Measurements from ENCODE around the gene ALDH6A1.

Gene ALDH6A1

GRCh38 chr14:74077401-74077800, 6.9 kb downstream of the ALDH6A1 start:
- Histone ChIP-seq H3K4me1 (ENCODE audit: low read length) (no peaks in the 10 kb centered on the region), H3K36me3 (replicated peaks; ENCODE audit: insufficient read depth, low read length) (no peaks in the 10 kb centered on the region)
- DNase-seq: no peak

GRCh38 chr14:74065746-74066575, 18.3 kb downstream of the ALDH6A1 start:
- no peak overlapping the region for H3K4me2 ChIP-seq (ENCODE audit: low read depth, low read length)
- TF ChIP-seq, protein P1, sequence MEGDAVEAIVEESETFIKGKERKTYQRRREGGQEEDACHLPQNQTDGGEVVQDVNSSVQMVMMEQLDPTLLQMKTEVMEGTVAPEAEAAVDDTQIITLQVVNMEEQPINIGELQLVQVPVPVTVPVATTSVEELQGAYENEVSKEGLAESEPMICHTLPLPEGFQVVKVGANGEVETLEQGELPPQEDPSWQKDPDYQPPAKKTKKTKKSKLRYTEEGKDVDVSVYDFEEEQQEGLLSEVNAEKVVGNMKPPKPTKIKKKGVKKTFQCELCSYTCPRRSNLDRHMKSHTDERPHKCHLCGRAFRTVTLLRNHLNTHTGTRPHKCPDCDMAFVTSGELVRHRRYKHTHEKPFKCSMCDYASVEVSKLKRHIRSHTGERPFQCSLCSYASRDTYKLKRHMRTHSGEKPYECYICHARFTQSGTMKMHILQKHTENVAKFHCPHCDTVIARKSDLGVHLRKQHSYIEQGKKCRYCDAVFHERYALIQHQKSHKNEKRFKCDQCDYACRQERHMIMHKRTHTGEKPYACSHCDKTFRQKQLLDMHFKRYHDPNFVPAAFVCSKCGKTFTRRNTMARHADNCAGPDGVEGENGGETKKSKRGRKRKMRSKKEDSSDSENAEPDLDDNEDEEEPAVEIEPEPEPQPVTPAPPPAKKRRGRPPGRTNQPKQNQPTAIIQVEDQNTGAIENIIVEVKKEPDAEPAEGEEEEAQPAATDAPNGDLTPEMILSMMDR (IDR thresholded peaks at IDR 0.05; ENCODE audit: low read length): no peak
- TF ChIP-seq EZH2phosphoT487 (IDR thresholded peaks at IDR 0.05; ENCODE audit: low read length) (no peak), EZH2 (optimal IDR thresholded peaks at IDR 0.05; ENCODE audit: low read depth, low read length) (no peak)
- H3K4me3 ChIP-seq (ENCODE audit: low read length): no peak overlapping the region
- H3K4me1 ChIP-seq (ENCODE audit: low read length): no peaks in the 10 kb centered on the region
- no peak overlapping the region for H3K9ac ChIP-seq (ENCODE audit: low read length)
- DNase-seq: no peak
- no peaks in the 10 kb centered on the region for H3K36me3 ChIP-seq (replicated peaks; ENCODE audit: insufficient read depth, low read length)
- no peaks in the 10 kb centered on the region for H3K27me3 ChIP-seq (replicated peaks; ENCODE audit: insufficient read depth, low read length)
- H3K9me3 ChIP-seq (replicated peaks; ENCODE audit: insufficient read depth, low read length): no peaks in the 10 kb centered on the region
- no peaks in the 10 kb centered on the region for H3K9me2 ChIP-seq (replicated peaks; ENCODE audit: insufficient read depth, low read length)
- H2AFZ ChIP-seq (ENCODE audit: low read length): no peak overlapping the region
- H3K79me2 ChIP-seq (ENCODE audit: low read length): no peaks in the 10 kb centered on the region
- H4K20me1 ChIP-seq (ENCODE audit: insufficient read depth, low read length): no peaks in the 10 kb centered on the region
- no peaks in the 10 kb centered on the region for H3F3A ChIP-seq (ENCODE audit: insufficient read depth, low read length)
- H3K27ac ChIP-seq (ENCODE audit: low read length): no peak overlapping the region

More at GRCh38 chr14:74077401-74077800, 6.9 kb downstream of the ALDH6A1 start:
- Histone ChIP-seq H3K4me3 (ENCODE audit: low read length) (no peak overlapping the region), H3K9ac (ENCODE audit: low read length) (no peak overlapping the region), H3K9me3 (replicated peaks; ENCODE audit: insufficient read depth, low read length) (no peaks in the 10 kb centered on the region), H3F3A (ENCODE audit: insufficient read depth, low read length) (no peaks in the 10 kb centered on the region), H3K27me3 (replicated peaks; ENCODE audit: insufficient read depth, low read length) (no peaks in the 10 kb centered on the region), H3K4me2 (ENCODE audit: low read depth, low read length) (no peak overlapping the region), H3K79me2 (ENCODE audit: low read length) (no peaks in the 10 kb centered on the region), H2AFZ (ENCODE audit: low read length) (no peak overlapping the region), H3K27ac (ENCODE audit: low read length) (no peak overlapping the region), H3K9me2 (replicated peaks; ENCODE audit: insufficient read depth, low read length) (no peaks in the 10 kb centered on the region), H4K20me1 (ENCODE audit: insufficient read depth, low read length) (no peaks in the 10 kb centered on the region)
- TF ChIP-seq, protein P1 (IDR thresholded peaks at IDR 0.05; ENCODE audit: low read length): no peak
- no peak for TF ChIP-seq EZH2phosphoT487 (IDR thresholded peaks at IDR 0.05; ENCODE audit: low read length)
- no peak for TF ChIP-seq EZH2 (optimal IDR thresholded peaks at IDR 0.05; ENCODE audit: low read depth, low read length)

DNA sequence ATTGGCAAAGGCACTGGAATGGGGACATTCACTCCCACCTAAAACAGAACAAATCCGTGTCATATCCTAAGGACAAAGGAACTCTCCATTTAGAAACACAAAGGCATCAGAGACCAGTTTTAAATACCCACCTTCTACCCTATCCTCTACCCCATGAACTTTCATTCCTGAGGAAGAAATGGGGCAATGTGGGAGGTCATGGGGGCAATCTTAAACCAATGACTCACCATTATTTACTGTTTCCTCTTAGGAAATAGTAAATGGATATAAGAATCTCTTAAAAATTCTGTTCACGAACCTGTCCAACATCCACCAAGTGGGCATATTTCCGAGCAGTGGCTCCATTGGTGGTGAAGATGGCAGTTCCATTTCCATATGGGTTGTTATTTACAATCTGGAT, 19.4 kb downstream of the ALDH6A1 start:
- Histone ChIP-seq H3K4me2 (ENCODE audit: low read depth, low read length) (no peak overlapping the region), H3K9me2 (replicated peaks; ENCODE audit: insufficient read depth, low read length) (no peaks in the 10 kb centered on the region), H3K9ac (ENCODE audit: low read length) (no peak overlapping the region), H3K36me3 (replicated peaks; ENCODE audit: insufficient read depth, low read length) (no peaks in the 10 kb centered on the region), H3K79me2 (ENCODE audit: low read length) (no peaks in the 10 kb centered on the region), H3K27me3 (replicated peaks; ENCODE audit: insufficient read depth, low read length) (no peaks in the 10 kb centered on the region), H3K27ac (ENCODE audit: low read length) (no peak overlapping the region), H3K9me3 (replicated peaks; ENCODE audit: insufficient read depth, low read length) (no peaks in the 10 kb centered on the region), H3F3A (ENCODE audit: insufficient read depth, low read length) (no peaks in the 10 kb centered on the region), H2AFZ (ENCODE audit: low read length) (no peak overlapping the region), H3K4me1 (ENCODE audit: low read length) (no peaks in the 10 kb centered on the region), H3K4me3 (ENCODE audit: low read length) (no peak overlapping the region), H4K20me1 (ENCODE audit: insufficient read depth, low read length) (no peaks in the 10 kb centered on the region)
- DNase-seq: no peak
- TF ChIP-seq EZH2 (optimal IDR thresholded peaks at IDR 0.05; ENCODE audit: low read depth, low read length) (no peak), EZH2phosphoT487 (IDR thresholded peaks at IDR 0.05; ENCODE audit: low read length) (no peak)
- TF ChIP-seq, protein P1 (IDR thresholded peaks at IDR 0.05; ENCODE audit: low read length): no peak

Data from MM.1S (cell line).